22Rv1 (cell line): ENCODE measurements around the gene CLEC4G.

Experiments
- H3K27ac ChIP-seq: fragments of 450-650 bp; 2 replicates; pipeline ENCODE4 v1.5.1; 2017
- ZFX ChIP-seq: fragments of 450-650 bp; IDR thresholded peaks from 2 replicates; pipeline ENCODE4 v1.6.1; 2017; ENCODE audit warnings: antibody characterized with exemption, borderline replicate concordance
- TF ChIP-seq, protein P1 (sequence below): fragments of 450-650 bp; IDR thresholded peaks from 2 replicates; pipeline ENCODE4 v1.5.1; 2017; ENCODE audit warnings: mild to moderate bottlenecking

CLEC4G gene

DNA sequence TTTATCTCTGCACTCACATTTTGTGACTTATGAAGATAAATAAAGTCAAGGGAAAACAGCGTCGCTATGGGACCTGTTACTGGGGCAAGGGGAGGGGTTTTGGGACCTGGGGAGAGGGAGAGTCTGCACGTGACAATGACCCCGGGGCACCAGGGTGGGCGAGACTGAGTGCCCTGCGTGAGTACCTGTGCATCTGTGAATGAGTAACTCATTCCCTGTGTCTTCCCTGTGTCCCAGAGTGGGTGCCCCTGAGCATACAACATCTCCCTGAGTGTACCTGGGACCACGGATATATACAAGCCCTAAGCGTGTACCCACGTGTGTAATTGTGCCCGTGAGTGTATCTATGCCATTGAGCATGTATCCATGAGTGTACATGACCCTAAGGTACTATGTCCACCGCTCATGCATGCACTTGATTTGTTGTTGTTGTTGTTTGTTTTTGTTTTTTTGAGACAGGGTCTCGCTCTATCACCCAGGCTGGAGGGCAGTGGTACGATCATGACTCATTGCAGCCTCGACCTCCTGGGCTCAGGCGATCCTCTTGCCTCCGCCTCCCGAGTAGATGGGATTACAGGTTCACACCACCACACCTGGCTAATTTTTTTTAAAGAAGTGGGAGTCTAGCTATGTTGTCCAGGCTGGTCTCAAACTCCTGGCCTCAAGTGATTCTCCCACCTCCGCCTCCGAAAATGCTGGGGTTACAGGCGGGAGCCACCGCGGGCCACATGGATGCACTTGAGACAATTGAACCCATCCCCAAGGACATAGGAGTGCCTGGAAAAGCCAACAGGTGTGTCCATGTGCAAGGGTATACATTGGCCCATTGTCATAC, 51.9 kb downstream of the CLEC4G start:
- no peak overlapping the region for H3K27ac ChIP-seq
- TF ChIP-seq, protein P1, sequence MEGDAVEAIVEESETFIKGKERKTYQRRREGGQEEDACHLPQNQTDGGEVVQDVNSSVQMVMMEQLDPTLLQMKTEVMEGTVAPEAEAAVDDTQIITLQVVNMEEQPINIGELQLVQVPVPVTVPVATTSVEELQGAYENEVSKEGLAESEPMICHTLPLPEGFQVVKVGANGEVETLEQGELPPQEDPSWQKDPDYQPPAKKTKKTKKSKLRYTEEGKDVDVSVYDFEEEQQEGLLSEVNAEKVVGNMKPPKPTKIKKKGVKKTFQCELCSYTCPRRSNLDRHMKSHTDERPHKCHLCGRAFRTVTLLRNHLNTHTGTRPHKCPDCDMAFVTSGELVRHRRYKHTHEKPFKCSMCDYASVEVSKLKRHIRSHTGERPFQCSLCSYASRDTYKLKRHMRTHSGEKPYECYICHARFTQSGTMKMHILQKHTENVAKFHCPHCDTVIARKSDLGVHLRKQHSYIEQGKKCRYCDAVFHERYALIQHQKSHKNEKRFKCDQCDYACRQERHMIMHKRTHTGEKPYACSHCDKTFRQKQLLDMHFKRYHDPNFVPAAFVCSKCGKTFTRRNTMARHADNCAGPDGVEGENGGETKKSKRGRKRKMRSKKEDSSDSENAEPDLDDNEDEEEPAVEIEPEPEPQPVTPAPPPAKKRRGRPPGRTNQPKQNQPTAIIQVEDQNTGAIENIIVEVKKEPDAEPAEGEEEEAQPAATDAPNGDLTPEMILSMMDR = no peak
- TF ChIP-seq ZFX = no peak

GRCh38 chr19:7678971-7679751, 52.7 kb downstream of the CLEC4G start:
- TF ChIP-seq, protein P1 = peak; percentile 70
- TF ChIP-seq ZFX = no peak
- no peak overlapping the region for H3K27ac ChIP-seq
